ENCODE results near the gene UFD1.

GRCh38 chr22:19460036-19460435 lies 19.0 kb downstream of the UFD1 start:
- TF ChIP-seq FOXP2 (optimal IDR thresholded peaks at IDR 0.05; ENCODE audit: control extremely low read depth, extremely low read length, insufficient read depth) (no peak), EZH2 (IDR thresholded peaks at IDR 0.05) (no peak), POLR2AphosphoS5 (IDR thresholded peaks at IDR 0.05; ENCODE audit: borderline replicate concordance, low read depth, low read length) (no peak)
